ENCODE results near the gene HDAC4.
A peak's percentile ranks its signal among the peaks of the same experiment; 100 is the strongest.

Gene HDAC4

GRCh38 chr2:239343946-239344856, 56.6 kb downstream of the HDAC4 start:
- no peak for DNase-seq

- no peak for DNase-seq
Measured at GRCh38 chr2:239343460-239343859, 57.4 kb downstream of the HDAC4 start.

GRCh38 chr2:239341840-239342239, 59.0 kb downstream of the HDAC4 start:
- no peak for DNase-seq

GRCh38 chr2:239341146-239341732, 59.6 kb downstream of the HDAC4 start:
- no peak for DNase-seq

DNA sequence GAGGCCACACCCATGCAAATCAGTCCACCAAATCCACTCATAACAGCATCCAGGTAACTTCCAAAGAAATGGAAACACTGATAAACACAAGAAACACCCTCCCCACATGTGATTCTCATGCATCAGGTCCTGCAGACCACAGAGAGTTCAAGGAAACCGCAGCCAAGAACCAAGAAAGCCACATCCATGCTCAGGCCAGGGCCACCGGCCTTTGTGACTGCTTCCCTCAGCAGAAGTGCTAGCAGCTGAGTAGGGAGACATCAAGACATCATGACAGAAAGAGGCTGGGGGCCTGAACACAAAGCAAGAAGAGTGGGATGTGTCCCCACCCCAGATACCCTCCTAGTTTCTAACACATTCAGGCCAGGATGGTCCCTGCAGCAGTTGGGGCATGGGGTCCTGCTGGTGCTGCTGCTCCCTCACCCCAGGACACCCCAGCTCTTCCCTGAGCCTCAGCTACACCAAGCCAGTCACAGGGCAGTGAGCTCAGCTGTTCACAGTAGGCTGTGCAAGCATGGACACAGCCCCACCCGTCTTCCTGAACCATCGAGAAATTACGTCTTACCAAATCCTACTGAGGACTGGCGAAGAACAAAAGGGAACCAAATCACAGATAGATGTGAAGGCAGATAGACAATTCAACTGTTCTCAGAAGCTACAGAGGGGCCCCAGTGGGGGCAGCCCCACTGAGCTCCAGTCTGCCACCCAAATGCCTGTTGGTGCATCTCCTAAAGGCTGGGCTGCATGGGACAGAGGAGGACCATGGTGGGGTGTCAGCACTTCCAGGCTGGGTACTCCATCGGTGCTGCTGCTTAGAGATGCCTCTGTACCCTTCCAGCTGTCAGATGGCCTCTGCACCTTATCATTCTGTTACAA, 60.9 kb downstream of the HDAC4 start:
- no peak for DNase-seq

GRCh38 chr2:239339241-239339640, 61.6 kb downstream of the HDAC4 start:
- DNase-seq: no peak

GRCh38 chr2:239337877-239338484, 62.8 kb downstream of the HDAC4 start:
- no peak for DNase-seq

- DNase-seq: peak in 1 of 2 experiments; percentile 6
Measured at GRCh38 chr2:239337122-239337876, 63.5 kb downstream of the HDAC4 start.

DNA sequence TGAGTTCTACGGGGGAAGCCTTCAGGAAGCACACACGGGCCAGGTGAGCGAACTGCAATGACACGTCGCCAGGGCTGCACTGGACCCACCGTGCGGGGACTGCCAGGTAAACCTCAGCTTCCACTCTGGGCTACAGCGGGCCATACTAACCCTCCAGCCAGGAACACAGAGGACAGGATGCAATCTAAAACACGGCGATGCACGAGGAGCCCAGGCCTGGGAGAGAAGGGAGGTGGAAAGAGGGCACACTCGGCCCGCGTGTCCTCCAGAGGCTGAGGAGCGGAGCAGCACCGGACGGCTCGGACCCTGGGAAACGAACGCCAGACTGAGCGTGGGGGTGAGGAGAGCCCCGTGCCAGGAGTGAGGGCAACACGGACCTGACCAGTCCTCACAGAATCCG, 69.3 kb downstream of the HDAC4 start:
- DNase-seq: no peak

DNA sequence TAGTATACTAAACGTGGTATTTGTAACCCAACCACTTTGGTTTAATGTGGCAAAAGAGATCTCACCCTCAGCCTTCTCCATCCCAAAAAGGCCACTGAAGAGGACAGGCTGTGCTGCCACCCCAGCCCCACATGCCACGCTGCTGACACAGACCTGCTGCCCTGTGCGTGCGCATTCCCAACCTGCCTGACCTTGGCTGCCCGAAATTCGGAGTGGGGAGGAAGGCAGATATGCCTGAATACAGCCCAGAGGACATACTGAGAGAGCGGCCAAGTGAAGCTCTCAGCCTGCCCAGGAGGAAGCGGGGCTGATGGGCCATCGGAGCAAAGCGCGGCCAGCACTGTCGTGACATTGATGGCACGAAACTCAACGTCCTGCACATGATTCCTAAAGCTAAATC, 70.0 kb downstream of the HDAC4 start:
- no peak for DNase-seq

- no peak for DNase-seq
Measured at GRCh38 chr2:239329972-239330572, 70.7 kb downstream of the HDAC4 start.

DNA sequence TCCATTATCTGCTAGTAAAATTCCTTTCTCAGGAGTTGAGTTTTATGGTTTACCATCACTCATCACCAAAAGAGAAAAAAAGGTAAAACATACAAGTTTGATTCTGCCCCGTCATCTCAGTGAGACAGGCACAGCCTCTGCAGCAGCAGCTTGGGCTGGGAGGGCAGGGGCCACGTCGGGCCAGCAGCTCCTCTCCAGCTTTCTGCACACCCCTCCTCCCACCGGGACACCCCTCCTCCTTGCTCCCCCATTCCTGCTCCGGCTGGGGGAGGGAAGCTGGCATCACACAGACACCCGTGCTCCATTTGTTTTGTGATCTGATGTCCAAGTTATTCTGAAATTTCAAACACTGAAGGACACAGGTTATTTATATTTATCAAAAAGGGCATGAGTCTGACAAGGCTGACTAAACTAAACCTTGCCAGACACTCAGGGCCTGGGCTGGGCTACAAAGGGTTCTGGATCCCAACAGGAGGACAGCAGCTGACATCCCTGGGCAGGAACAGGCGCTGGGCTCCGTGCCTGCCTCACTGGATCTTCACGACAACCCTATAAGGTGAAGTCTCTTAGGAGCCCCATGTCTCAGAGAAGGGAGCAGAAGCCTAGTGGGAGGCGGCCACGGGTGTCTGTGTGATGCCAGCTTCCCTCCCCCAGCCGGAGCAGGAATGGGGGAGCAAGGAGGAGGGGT, 71.4 kb downstream of the HDAC4 start:
- DNase-seq: no peak

- DNase-seq: no peak
Measured at GRCh38 chr2:239328351-239329191, 72.2 kb downstream of the HDAC4 start.

GRCh38 chr2:239327536-239328350, 73.1 kb downstream of the HDAC4 start:
- DNase-seq: no peak

DNA sequence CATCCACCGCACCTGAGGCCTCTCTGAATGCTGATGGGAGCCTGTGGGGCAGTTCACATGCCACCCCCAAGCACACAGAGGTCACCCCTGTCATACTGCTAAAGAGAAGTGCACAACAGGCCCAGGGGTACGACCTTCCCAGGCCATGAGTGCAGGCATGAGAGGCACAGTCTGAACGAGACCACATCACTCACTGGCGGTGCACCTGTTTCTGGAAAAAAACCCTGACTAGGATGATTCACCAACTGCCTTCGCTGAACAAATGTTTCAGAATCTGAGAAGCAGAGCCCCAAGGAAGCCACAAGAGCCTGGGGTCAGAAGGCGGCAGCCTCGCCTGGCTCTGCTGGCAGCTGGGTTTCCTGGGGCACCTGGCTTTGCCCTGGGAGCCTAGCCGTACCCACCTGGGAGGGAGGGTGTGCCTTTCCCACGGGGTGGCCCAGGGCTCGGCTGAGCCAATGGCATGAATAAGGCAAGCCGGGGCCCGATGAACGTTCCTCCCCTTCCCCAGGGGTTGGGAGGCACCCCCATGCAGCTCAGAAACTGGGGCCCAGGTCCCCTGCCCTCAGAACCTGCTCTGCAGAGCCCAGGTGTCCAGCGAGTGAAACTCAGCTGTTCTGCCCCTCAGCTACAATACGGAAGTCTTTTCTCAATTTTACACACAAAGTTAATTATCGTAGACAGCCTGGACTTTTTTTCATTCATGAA, 73.8 kb downstream of the HDAC4 start:
- no peak for DNase-seq

GRCh38 chr2:239324456-239324855, 76.4 kb downstream of the HDAC4 start:
- no peak for DNase-seq

GRCh38 chr2:239323447-239323846, 77.4 kb downstream of the HDAC4 start:
- DNase-seq: no peak

DNA sequence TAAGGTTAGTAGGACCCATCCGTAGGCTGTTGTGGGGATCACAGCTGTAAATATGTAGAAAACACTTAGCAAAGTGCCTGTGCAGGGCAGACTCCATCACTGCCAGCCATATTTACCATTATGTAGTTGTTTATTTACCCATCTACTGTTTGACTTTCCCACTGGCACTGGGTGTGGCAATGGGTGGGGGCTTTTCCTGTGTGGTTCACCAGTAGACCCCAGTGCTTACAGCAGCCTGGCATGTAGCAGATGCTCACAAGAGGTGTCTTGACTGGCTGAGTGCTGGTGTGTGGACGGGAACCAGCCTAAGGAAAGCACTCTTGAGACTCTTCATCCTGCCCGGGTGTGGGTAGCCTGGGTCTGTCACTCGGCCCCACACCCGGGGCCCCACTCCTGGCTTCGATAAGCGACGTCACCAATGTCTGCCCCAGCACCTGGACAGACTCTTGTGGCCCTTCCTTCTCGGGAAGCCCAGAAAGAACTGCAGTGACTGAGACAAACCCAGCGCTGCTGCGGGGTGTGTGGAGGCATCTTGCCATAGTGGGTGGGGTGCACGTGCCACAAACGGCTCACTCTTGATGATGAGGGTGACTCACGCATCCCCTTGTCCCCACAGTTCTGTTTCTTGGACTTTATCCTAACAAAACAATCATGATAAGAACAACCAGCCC, 78.3 kb downstream of the HDAC4 start:
- DNase-seq: no peak

All from cerebellar nuclear complex (tissue), 1 donor.